HG03139 (cell line): ENCODE measurements around the gene NAT14.
"Not testable (repeated sequence)": the region's sequence is repeated elsewhere in the genome, so short reads cannot be mapped to it uniquely, and the experiment has no call there.

Source experiments
- ATAC-seq: cut with Tn5 transposase; IDR thresholded peaks from one replicate; pipeline ENCODE4 v1.9.1; 2021; ENCODE audit not compliant: unreplicated experiment

The NAT14 gene

DNA sequence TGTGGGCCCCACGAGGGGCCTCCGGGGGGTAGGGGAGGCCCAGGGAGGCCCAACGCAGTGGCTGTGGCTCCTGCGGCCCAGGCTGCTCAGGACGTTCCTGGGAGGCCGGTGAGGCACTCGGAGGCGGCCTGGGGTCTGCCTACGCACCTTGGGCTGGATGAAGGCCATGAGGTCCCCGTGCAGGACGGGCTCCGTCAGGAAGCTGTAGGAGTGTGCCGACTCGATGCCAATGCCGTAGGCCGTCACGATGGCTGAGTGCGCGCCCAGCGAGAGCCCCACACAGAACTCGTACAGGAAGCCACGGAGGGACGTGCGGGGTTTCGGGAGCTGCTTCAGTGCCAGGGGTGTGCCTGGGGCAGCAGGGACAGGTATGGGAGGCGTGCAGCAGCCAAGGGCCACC is 46.0 kb downstream of the NAT14 start:
- ATAC-seq: no peak

DNA sequence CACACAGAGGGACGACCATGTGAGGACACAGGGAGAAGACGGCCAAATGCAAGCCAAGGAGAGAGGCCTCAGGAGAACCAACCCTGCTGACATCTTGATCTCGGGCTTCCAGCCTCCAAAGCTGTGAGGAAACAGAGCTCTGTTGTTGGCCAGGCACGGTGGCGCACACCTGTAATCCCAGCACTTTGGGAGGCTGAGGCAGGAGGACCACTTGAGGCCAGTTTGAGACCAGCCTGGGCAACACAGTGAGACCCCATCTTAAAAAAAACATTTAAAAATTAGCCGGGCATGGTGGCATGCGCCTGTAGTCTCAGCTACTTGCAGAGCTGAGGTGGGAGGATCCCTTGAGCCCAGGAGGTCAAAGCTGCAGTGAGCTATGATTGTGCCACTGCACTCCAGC is 49.3 kb downstream of the NAT14 start:
- not testable (repeated sequence) for ATAC-seq

DNA sequence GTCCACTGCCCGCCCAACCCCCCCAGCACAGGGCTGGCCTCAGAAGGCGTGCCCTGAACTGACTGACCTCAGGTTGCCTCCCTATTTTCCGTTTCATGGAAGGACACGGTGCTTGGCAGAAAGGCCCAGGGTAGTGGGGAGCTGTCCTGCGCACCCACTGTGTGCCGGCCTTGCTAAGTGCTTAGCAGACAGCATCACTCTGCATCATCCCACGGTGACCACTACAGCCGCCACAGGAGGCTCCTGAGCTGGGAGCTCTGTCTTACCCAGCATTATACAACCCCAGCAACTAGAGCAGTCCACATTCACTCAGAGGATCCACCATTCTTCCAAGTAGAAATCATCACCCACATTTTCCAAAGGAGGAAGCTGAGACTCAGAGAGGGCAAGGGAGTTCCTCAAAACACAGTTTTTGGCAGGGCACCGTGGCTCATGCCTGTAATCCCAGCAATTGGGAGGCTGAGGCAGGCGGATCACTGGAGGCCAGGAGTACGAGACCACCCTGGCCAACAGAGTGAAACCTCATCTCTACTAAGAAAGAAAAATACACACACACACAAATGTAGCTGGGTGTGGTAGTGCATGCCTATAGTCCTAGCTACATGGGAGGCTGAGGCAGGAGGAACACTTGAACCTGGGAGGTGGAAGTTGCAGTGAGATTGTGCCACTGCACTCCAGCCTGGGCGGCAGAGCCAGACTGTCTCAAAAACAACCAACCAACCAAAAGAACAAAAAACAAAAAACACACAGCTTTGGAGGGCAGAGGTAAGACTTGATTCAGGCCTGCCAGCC is 50.4 kb downstream of the NAT14 start:
- no peak for ATAC-seq

DNA sequence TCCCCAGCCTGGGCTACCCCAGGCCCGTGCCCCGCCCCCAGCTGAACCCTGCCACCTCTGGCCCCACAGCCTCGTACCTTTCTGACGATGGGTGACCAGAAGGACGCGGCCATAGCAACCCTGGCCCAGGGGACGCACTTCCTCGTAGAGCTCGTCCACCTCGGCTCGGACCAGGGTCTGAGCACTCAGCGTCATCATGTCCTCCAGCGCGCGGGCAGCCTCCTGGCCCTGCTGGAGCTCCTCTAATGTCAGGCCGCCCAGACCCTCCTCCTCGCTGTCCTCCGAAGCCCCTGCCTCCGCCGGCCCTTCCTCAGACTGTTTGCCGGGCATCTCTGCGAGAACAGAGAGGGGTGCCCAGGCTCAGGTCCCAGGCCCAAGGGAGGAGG is 51.0 kb downstream of the NAT14 start:
- ATAC-seq: no peak

DNA sequence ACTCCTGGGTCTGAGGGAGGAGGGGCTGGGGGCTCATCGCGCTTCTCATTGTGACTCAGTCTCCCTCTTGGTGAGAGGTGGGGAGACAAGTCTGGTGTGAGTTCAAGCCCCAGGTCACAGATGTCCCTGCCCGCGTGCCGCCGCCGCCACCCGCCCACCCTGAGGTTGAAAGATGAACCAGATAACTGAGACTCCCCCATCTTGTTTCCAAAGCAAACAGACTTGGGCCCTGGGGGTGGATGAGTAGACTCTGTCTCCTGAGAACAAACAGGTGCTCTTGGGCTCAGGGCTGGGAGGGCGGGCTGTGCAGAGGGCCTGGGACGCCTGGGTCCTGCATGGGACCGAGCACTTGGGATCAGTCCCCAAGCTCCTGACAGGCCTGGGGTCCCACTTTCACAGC is 51.4 kb downstream of the NAT14 start:
- ATAC-seq: no peak
